Urinary bladder (tissue), 4 donors: ENCODE results near the gene KY. TPM values are rescaled to one million over a fixed set of nuclear protein-coding genes. Genes with fewer than 3 reads are reported as not detected.
"Not testable (repeated sequence)": the region's sequence is repeated elsewhere in the genome, so short reads cannot be mapped to it uniquely, and the experiment has no call there.

Source experiments
- DNase-seq: peaks from one replicate; pipeline ENCODE4 v3.0.0-alpha.2; 2015; ENCODE audit errors: extremely low spot score
- H3K27ac ChIP-seq: one replicate; pipeline ENCODE4 v1.5.1; 2013; ENCODE audit warnings: low read depth, mild to moderate bottlenecking, moderate library complexity
- H3K36me3 ChIP-seq: one replicate; pipeline ENCODE4 v1.6.1; 2013; ENCODE audit warnings: mild to moderate bottlenecking, moderate library complexity; ENCODE audit not compliant: insufficient read depth
- H3K4me1 ChIP-seq: one replicate; pipeline ENCODE4 v1.6.1; 2013; ENCODE audit warnings: mild to moderate bottlenecking, moderate library complexity; ENCODE audit not compliant: insufficient read depth
- H3K4me3 ChIP-seq: one replicate; pipeline ENCODE4 v1.5.1; 2013; ENCODE audit warnings: low read depth, low read length
- WGBS: extraction: QIAGEN DNeasy Blood & Tissue Kit; methylation state at CpG from one replicate; pipeline ENCODE4 v1.1.7; 2013; 5-methylcytosine and 5-hydroxymethylcytosine counted together
- polyA plus RNA-seq: library from polyadenylated mRNA; stranded (reverse); fragments of 200-250 nt; gene quantifications from one replicate; pipeline ENCODE4 v1.2.3, GENCODE V29; 2013
- total RNA-seq: library from RNA; depleted of rRNA; stranded (reverse); fragments of >200 nt; gene quantifications from one replicate; pipeline ENCODE4 v1.2.3, GENCODE V29; 2014
- donor health status: healthy with polysubstance abuse.
- donor health status: healthy.

Gene KY
- total and polyA plus RNA-seq, 2 donors = 1.5 to 4.9 TPM

- Histone ChIP-seq H3K4me1 (no peaks in the 10 kb centered on the region), H3K27ac (no peak overlapping the region), H3K4me3 (no peak overlapping the region), H3K36me3 (no peaks in the 10 kb centered on the region)
- no peak for DNase-seq
- WGBS = 76% methylated on average over 4 of the region's 4 CpGs
These were observed 47.3 kb downstream of the KY start for GRCh38 chr3:134603480-134603879.

- no peak for DNase-seq
- Histone ChIP-seq H3K27ac (no peak overlapping the region), H3K4me1 (no peaks in the 10 kb centered on the region), H3K4me3 (no peak overlapping the region), H3K36me3 (no peaks in the 10 kb centered on the region)
- 49% methylated on average over 6 of the region's 6 CpGs for WGBS
These were observed 48.4 kb downstream of the KY start for GRCh38 chr3:134602440-134602814.

GRCh38 chr3:134601539-134602439 is 49.0 kb downstream of the KY start:
- WGBS = 49% methylated on average over 19 of the region's 19 CpGs
- no peak overlapping the region for H3K27ac ChIP-seq
- peak; percentile 5 for DNase-seq
- no peaks in the 10 kb centered on the region for H3K36me3 ChIP-seq
- H3K4me3 ChIP-seq = no peak overlapping the region
- no peaks in the 10 kb centered on the region for H3K4me1 ChIP-seq

GRCh38 chr3:134600685-134601463 is 49.9 kb downstream of the KY start:
- Histone ChIP-seq H3K36me3 (no peaks in the 10 kb centered on the region), H3K27ac (no peak overlapping the region), H3K4me1 (no peaks in the 10 kb centered on the region), H3K4me3 (no peak overlapping the region)
- peak; percentile 40 for DNase-seq
- 9% methylated on average over 31 of the region's 31 CpGs for WGBS

- no peak for DNase-seq
- Histone ChIP-seq H3K4me1 (no peaks in the 10 kb centered on the region), H3K36me3 (no peaks in the 10 kb centered on the region), H3K4me3 (no peak overlapping the region), H3K27ac (no peak overlapping the region)
- WGBS = 31% methylated on average over 1 of the region's 1 CpG
These were observed 50.6 kb downstream of the KY start for GRCh38 chr3:134600206-134600605.

GRCh38 chr3:134598763-134599545 is 51.9 kb downstream of the KY start:
- 76% methylated on average over 10 of the region's 10 CpGs for WGBS
- no peaks in the 10 kb centered on the region for H3K36me3 ChIP-seq
- H3K4me1 ChIP-seq = no peaks in the 10 kb centered on the region
- DNase-seq = no peak
- H3K4me3 ChIP-seq = no peak overlapping the region
- H3K27ac ChIP-seq = no peak overlapping the region

GRCh38 chr3:134597390-134597970 is 53.3 kb downstream of the KY start:
- Histone ChIP-seq H3K4me1 (no peaks in the 10 kb centered on the region), H3K36me3 (no peaks in the 10 kb centered on the region), H3K27ac (no peak overlapping the region), H3K4me3 (no peak overlapping the region)
- whole genome bisulfite sequencing = 63% methylated on average over 2 of the region's 2 CpGs
- DNase-seq = no peak

GRCh38 chr3:134594986-134595385 is 55.8 kb downstream of the KY start:
- WGBS = 58% methylated on average over 3 of the region's 3 CpGs
- DNase-seq = not testable (repeated sequence)

GRCh38 chr3:134594331-134594741 is 56.5 kb downstream of the KY start:
- H3K4me3 ChIP-seq = no peak overlapping the region
- 73% methylated on average over 8 of the region's 8 CpGs for WGBS
- no peaks in the 10 kb centered on the region for H3K4me1 ChIP-seq
- no peak overlapping the region for H3K27ac ChIP-seq
- no peak for DNase-seq
- no peaks in the 10 kb centered on the region for H3K36me3 ChIP-seq

More at GRCh38 chr3:134594986-134595385, 55.8 kb downstream of the KY start:
- H3K4me3 ChIP-seq, H3K27ac ChIP-seq, H3K4me1 ChIP-seq, H3K36me3 ChIP-seq: not testable (repeated sequence)

- H3K27ac ChIP-seq = no peak overlapping the region
- DNase-seq = no peak
- H3K4me1 ChIP-seq = no peaks in the 10 kb centered on the region
- H3K36me3 ChIP-seq = no peaks in the 10 kb centered on the region
- 91% methylated on average over 5 of the region's 5 CpGs for WGBS
- no peak overlapping the region for H3K4me3 ChIP-seq
These were observed 58.0 kb downstream of the KY start for GRCh38 chr3:134592806-134593205.

GRCh38 chr3:134590766-134591165 is 60.1 kb downstream of the KY start:
- Histone ChIP-seq H3K27ac (no peak overlapping the region), H3K36me3 (no peaks in the 10 kb centered on the region), H3K4me1 (no peaks in the 10 kb centered on the region), H3K4me3 (no peak overlapping the region)
- DNase-seq = no peak

GRCh38 chr3:134579141-134579665 is 71.6 kb downstream of the KY start:
- Histone ChIP-seq H3K4me3 (no peak overlapping the region), H3K36me3 (no peaks in the 10 kb centered on the region), H3K27ac (no peak overlapping the region), H3K4me1 (no peaks in the 10 kb centered on the region)
- WGBS = 84% methylated on average over 3 of the region's 3 CpGs
- DNase-seq = no peak

GRCh38 chr3:134576831-134577230 is 74.0 kb downstream of the KY start:
- WGBS = 71% methylated on average over 3 of the region's 3 CpGs
- Histone ChIP-seq H3K4me1 (no peaks in the 10 kb centered on the region), H3K36me3 (no peaks in the 10 kb centered on the region), H3K4me3 (no peak overlapping the region), H3K27ac (no peak overlapping the region)
- no peak for DNase-seq
